Measurements from ENCODE around the gene HS3ST2. TPM values are rescaled to one million over a fixed set of nuclear protein-coding genes. Genes with fewer than 3 reads are reported as not detected.

The HS3ST2 gene
- total and polyA plus RNA-seq, 2 donors (not counting 3 experiments of a cell fraction or from before 2014, with no cell fraction given), result not detected

DNA sequence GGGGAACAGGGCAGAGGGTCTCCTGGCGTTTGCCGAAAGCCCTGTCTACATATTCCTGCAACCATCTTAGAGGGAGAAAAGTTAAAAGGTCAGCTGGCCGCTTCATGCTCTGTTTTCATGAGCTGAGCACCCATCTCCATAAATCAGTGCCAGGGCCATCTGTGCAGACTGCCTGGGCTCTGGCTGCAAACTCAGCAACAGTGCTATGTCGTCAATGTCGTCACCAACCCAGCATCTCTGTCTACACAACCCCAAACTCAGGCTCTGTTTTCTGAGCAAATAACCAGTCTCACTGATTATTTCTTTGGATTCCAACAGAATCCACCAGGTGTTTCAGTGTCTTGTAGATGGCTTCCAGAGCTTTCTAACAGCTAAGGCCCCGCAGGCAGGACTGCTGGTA, 65.0 kb downstream of the HS3ST2 start:
- ChIA-PET CTCF (no interaction called here), POLR2A (no interaction called here)
- intact Hi-C loops (cut with micrococcal nuclease), result no loop called here
- H3K9me1 ChIP-seq (replicated peaks; ENCODE audit: control insufficient read depth, extremely low read depth, insufficient read depth, low read length), result no peaks in the 10 kb centered on the region
- no peak overlapping the region for H3K27ac ChIP-seq (ENCODE audit: insufficient read depth, low read depth, low read length)
- TF ChIP-seq FOS (IDR thresholded peaks at IDR 0.05; ENCODE audit: borderline replicate concordance, insufficient read depth, low read length) (no peak), EZH2 (IDR thresholded peaks at IDR 0.05; ENCODE audit: borderline replicate concordance, low read depth, low read length, severe bottlenecking) (no peak), MYC (IDR thresholded peaks at IDR 0.05; ENCODE audit: low read depth, low read length) (no peak), POLR2AphosphoS5 (IDR thresholded peaks at IDR 0.05; ENCODE audit: insufficient read depth, low read depth, low read length) (no peak), GATA2 (IDR thresholded peaks at IDR 0.05; ENCODE audit: insufficient read depth, insufficient read length, low read depth, low read length) (no peak), JUN (IDR thresholded peaks at IDR 0.05; ENCODE audit: borderline replicate concordance, insufficient read depth, insufficient read length, low read depth) (no peak), POLR2A (IDR thresholded peaks at IDR 0.05; ENCODE audit: low read depth, low read length) (no peak)
- TF ChIP-seq, protein P1, sequence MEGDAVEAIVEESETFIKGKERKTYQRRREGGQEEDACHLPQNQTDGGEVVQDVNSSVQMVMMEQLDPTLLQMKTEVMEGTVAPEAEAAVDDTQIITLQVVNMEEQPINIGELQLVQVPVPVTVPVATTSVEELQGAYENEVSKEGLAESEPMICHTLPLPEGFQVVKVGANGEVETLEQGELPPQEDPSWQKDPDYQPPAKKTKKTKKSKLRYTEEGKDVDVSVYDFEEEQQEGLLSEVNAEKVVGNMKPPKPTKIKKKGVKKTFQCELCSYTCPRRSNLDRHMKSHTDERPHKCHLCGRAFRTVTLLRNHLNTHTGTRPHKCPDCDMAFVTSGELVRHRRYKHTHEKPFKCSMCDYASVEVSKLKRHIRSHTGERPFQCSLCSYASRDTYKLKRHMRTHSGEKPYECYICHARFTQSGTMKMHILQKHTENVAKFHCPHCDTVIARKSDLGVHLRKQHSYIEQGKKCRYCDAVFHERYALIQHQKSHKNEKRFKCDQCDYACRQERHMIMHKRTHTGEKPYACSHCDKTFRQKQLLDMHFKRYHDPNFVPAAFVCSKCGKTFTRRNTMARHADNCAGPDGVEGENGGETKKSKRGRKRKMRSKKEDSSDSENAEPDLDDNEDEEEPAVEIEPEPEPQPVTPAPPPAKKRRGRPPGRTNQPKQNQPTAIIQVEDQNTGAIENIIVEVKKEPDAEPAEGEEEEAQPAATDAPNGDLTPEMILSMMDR (IDR thresholded peaks at IDR 0.05; ENCODE audit: extremely low read depth in 1 of 2, insufficient read depth in 1 of 2, low read depth in 1 of 2, low read length in 2 of 2), result no peak
- TF ChIP-seq, protein P2, sequence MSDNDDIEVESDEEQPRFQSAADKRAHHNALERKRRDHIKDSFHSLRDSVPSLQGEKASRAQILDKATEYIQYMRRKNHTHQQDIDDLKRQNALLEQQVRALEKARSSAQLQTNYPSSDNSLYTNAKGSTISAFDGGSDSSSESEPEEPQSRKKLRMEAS (IDR thresholded peaks at IDR 0.05; ENCODE audit: insufficient read depth, insufficient read length), result no peak
- H3K4me1 ChIP-seq (ENCODE audit: control insufficient read depth, extremely low read depth, insufficient read depth, low read length), result no peaks in the 10 kb centered on the region
- dilution Hi-C loops (cut with MboI; ENCODE audit: extremely low pct_ligation_motif_present, low sequenced_read_pairs), result no loop called here
- no peak overlapping the region for H3K4me2 ChIP-seq (ENCODE audit: insufficient read depth, low read length)
- H4K20me1 ChIP-seq (replicated peaks; ENCODE audit: control insufficient read depth, extremely low read depth, insufficient read depth, low read length), result no peaks in the 10 kb centered on the region
- H3K9me3 ChIP-seq (replicated peaks; ENCODE audit: control insufficient read depth, insufficient read depth, low read length), result no peaks in the 10 kb centered on the region
- H3K79me2 ChIP-seq (ENCODE audit: control insufficient read depth, insufficient read depth, low read length), result no peaks in the 10 kb centered on the region
- no peak overlapping the region for H2AFZ ChIP-seq (ENCODE audit: low read depth, low read length)
- DNase-seq (ENCODE audit: low read depth, low spot score) (no peak), FAIRE-seq (no peak)
- H3K27me3 ChIP-seq (ENCODE audit: control insufficient read depth in 2 of 2, insufficient read depth in 2 of 2, low read length in 2 of 2), result no peaks in the 10 kb centered on the region
- H3K36me3 ChIP-seq (ENCODE audit: control insufficient read depth in 2 of 2, extremely low read depth in 1 of 2, insufficient read depth in 2 of 2, low read length in 2 of 2), result no peaks in the 10 kb centered on the region
- no TSS peak for BruUV-seq (replicated peaks)
- H3K4me3 ChIP-seq (replicated peaks in 1 of 3; ENCODE audit: insufficient read depth in 1 of 3, low read depth in 1 of 3, low read length in 3 of 3), result no peak overlapping the region
- no peak overlapping the region for H3K9ac ChIP-seq (replicated peaks; ENCODE audit: extremely low read depth, insufficient read depth, low read length)

All from endothelial cell of umbilical vein (primary cell).